ENCODE data around the gene BCOR. TPM values are rescaled to one million over a fixed set of nuclear protein-coding genes. Genes with fewer than 3 reads are reported as not detected.

Gene BCOR
- total RNA-seq, 2 experiments from 2014 or later: 48.0 to 64.3 TPM

- POLR2A ChIA-PET: no interaction called here
- TF ChIP-seq CTCF (conservative IDR thresholded peaks at IDR 0.05; ENCODE audit: low read length) (no peak), EZH2phosphoT487 (IDR thresholded peaks at IDR 0.05; ENCODE audit: borderline replicate concordance, low read depth, low read length) (no peak)
Measured at GRCh38 chrX:40003071-40003427, 94.7 kb downstream of the BCOR start.

More at GRCh38 chrX:40003071-40003427, 94.7 kb downstream of the BCOR start:
- no peak for DNase-seq (ENCODE audit: low spot score)
- Histone ChIP-seq H4K20me1 (ENCODE audit: insufficient read depth, low read length) (no peaks in the 10 kb centered on the region), H3K9me2 (ENCODE audit: insufficient read depth, low read length) (no peaks in the 10 kb centered on the region), H3K79me2 (ENCODE audit: insufficient read depth, low read depth, low read length) (no peaks in the 10 kb centered on the region), H3K9me3 (ENCODE audit: low read length) (no peaks in the 10 kb centered on the region), H3K27ac (ENCODE audit: low read depth, low read length, poor library complexity, severe bottlenecking) (no peak overlapping the region), H3K4me3 (ENCODE audit: low read depth, low read length, poor library complexity, severe bottlenecking) (no peak overlapping the region), H3K4me1 (ENCODE audit: insufficient read depth, low read length, poor library complexity, severe bottlenecking) (peaks cover 10% of the 10 kb centered on the region), H3K36me3 (ENCODE audit: insufficient read depth, low read length) (no peaks in the 10 kb centered on the region), H3K4me2 (ENCODE audit: low read length) (no peak overlapping the region), H2AFZ (ENCODE audit: low read length) (no peak overlapping the region)
- no TSS peak for BruUV-seq (replicated peaks)
- intact Hi-C loops (cut with micrococcal nuclease; ENCODE audit: unreplicated experiment): loop anchor here (5.0 kb wide), 1 partner anchor 469 kb away; no protein-coding TSS in a partner anchor
- CTCF ChIA-PET (ENCODE audit: unreplicated experiment): no interaction called here
